NCI-H460 (cell line): ENCODE data around the gene STT3B. TPM values are rescaled to one million over a fixed set of nuclear protein-coding genes. Genes with fewer than 3 reads are reported as not detected.

Experiments used
- DNase-seq: peaks from one replicate; pipeline ENCODE4 v3.0.0-alpha.2; 2016; ENCODE audit warnings: low read depth; ENCODE audit errors: extremely low read depth
- total RNA-seq: library from RNA; depleted of rRNA; stranded (reverse); fragments of >200 nt; shearing (Covaris generic); gene quantifications from 2 replicates; pipeline ENCODE4 v1.2.3, GENCODE V29; 2014

STT3B gene
- total RNA-seq, 1 experiment from 2014 or later: 156 TPM

- no peak for DNase-seq
Measured at GRCh38 chr3:31680072-31680870, 147.5 kb downstream of the STT3B start.
